Upper lobe of left lung (tissue), 6 donors: ENCODE data around the gene SPDEF. TPM values are rescaled to one million over a fixed set of nuclear protein-coding genes. Genes with fewer than 3 reads are reported as not detected.

Experiments used
- ATAC-seq, 2 donors: fragments of 200-7000 bp; cut with Tn5 transposase; one replicate each; pipeline ENCODE4 v1.9.1; 2022; ENCODE audit warnings: mild to moderate bottlenecking in 2 of 2, moderate library complexity in 2 of 2; ENCODE audit not compliant: low FRiP score in 2 of 2
- DNase-seq, 2 donors: peaks; one replicate each; pipeline ENCODE4 v3.0.0-alpha.2; 2019 to 2020
- H3K27ac ChIP-seq, 4 donors: fragments of 200-600 bp; sonication (generic); one replicate each; pipeline ENCODE4 v1.5.1; 2016 to 2019
- H3K27me3 ChIP-seq, 4 donors: fragments of 200-600 bp; sonication (generic); one replicate each; pipeline ENCODE4 v1.5.1; 2017 to 2019
- H3K36me3 ChIP-seq, 4 donors: fragments of 200-600 bp; sonication (generic); one replicate each; pipeline ENCODE4 v1.5.1; 2016 to 2019
- H3K4me1 ChIP-seq, 4 donors: fragments of 200-600 bp; sonication (generic); one replicate each; pipeline ENCODE4 v1.5.1; 2018 to 2019
- H3K4me3 ChIP-seq, 4 donors: fragments of 200-600 bp; sonication (generic); one replicate each; pipeline ENCODE4 v1.5.1; 2017 to 2019; ENCODE audit warnings: mild to moderate bottlenecking in 2 of 4, moderate library complexity in 1 of 4
- H3K9me3 ChIP-seq, 4 donors: fragments of 200-600 bp; sonication (generic); one replicate each; pipeline ENCODE4 v1.5.1; 2018 to 2019
- EP300 ChIP-seq, 4 donors: sonication (generic); formaldehyde crosslinking; IDR thresholded peaks; one replicate each; pipeline ENCODE4 v1.5.1; 2017; ENCODE audit warnings: antibody characterized with exemption in 4 of 4, control low read depth in 2 of 4
- POLR2A ChIP-seq, 4 donors: fragments of 450-650 bp; IDR thresholded peaks; one replicate each; pipeline ENCODE4 v1.5.1; 2016 to 2017; ENCODE audit warnings: antibody characterized with exemption in 4 of 4, mild to moderate bottlenecking in 2 of 4
- POLR2AphosphoS5 ChIP-seq, 2 donors: sonication (generic); formaldehyde crosslinking; IDR thresholded peaks; one replicate each; pipeline ENCODE4 v1.5.1; 2017; ENCODE audit warnings: antibody characterized with exemption in 2 of 2
- WGBS, 2 donors: methylation state at CpG; one replicate each; pipeline ENCODE4 v1.1.5; 2017 to 2018; 5-methylcytosine and 5-hydroxymethylcytosine counted together
- total RNA-seq, 6 donors: library from RNA; depleted of rRNA in 4 of 6; stranded (reverse); fragments of >200 nt in 4 of 6; gene quantifications; one replicate each; pipeline versions ENCODE4 v1.1.0 to v1.2.1, GENCODE V29; 2016 to 2021
- TF ChIP-seq, protein P1 (sequence below), 6 experiments: fragments of 450-650 bp in 4 of 6; fragments of 200-600 bp in 2 of 6; sonication (generic) in 2 of 6; IDR thresholded peaks; one replicate each; pipeline ENCODE4 v1.5.1; 2016 to 2019; ENCODE audit warnings: antibody characterized with exemption in 6 of 6
- donor health status: DM: no; HTN: no; CAD: no; lungs with moderate emphysema.
- donor health status: DM: no; HTN: yes; CAD: no; lungs with severe emphysema.

SPDEF gene
- total RNA-seq, 6 donors from 2014 or later: 0.61 to 5.2 (median 3.8) TPM

- peaks cover 0 to 5% (median 0%) of the 10 kb centered on the region in 4 donors for H3K4me1 ChIP-seq
- peaks cover 0 to 6% (median 0%) of the 10 kb centered on the region in 4 donors for H3K27me3 ChIP-seq
- TF ChIP-seq POLR2AphosphoS5 (IDR thresholded peaks at IDR 0.05) (no peak), EP300 (IDR thresholded peaks at IDR 0.05) (no peak), POLR2A (IDR thresholded peaks at IDR 0.05) (no peak)
- TF ChIP-seq, protein P1, sequence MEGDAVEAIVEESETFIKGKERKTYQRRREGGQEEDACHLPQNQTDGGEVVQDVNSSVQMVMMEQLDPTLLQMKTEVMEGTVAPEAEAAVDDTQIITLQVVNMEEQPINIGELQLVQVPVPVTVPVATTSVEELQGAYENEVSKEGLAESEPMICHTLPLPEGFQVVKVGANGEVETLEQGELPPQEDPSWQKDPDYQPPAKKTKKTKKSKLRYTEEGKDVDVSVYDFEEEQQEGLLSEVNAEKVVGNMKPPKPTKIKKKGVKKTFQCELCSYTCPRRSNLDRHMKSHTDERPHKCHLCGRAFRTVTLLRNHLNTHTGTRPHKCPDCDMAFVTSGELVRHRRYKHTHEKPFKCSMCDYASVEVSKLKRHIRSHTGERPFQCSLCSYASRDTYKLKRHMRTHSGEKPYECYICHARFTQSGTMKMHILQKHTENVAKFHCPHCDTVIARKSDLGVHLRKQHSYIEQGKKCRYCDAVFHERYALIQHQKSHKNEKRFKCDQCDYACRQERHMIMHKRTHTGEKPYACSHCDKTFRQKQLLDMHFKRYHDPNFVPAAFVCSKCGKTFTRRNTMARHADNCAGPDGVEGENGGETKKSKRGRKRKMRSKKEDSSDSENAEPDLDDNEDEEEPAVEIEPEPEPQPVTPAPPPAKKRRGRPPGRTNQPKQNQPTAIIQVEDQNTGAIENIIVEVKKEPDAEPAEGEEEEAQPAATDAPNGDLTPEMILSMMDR (IDR thresholded peaks at IDR 0.05): no peak
- H3K27ac ChIP-seq: no peak overlapping the region
- DNase-seq: no peak
- ATAC-seq: no peak
- WGBS, 2 donors: 80 to 86% methylated on average over 4 to 5 of the region's 5 CpGs
- no peaks in the 10 kb centered on the region for H3K36me3 ChIP-seq
- no peak overlapping the region for H3K4me3 ChIP-seq
- peaks cover 0 to 5% (median 0%) of the 10 kb centered on the region in 4 donors for H3K9me3 ChIP-seq
Observed at GRCh38 chr6:34512738-34513115, 43.4 kb downstream of the SPDEF start.

- Histone ChIP-seq H3K4me1 (peaks cover 0 to 5% (median 0%) of the 10 kb centered on the region in 4 donors), H3K27ac (no peak overlapping the region), H3K36me3 (no peaks in the 10 kb centered on the region), H3K4me3 (no peak overlapping the region), H3K27me3 (peaks cover 0 to 6% (median 0%) of the 10 kb centered on the region in 4 donors), H3K9me3 (peaks cover 0 to 5% (median 0%) of the 10 kb centered on the region in 4 donors)
- DNase-seq (peak in 1 of 2 donors; percentile 38), ATAC-seq (no peak)
- 58 to 74% methylated on average over 8 to 11 of the region's 12 CpGs for WGBS, 2 donors
- no peak for TF ChIP-seq POLR2AphosphoS5 (IDR thresholded peaks at IDR 0.05)
- no peak for TF ChIP-seq POLR2A (IDR thresholded peaks at IDR 0.05)
- TF ChIP-seq, protein P1 (IDR thresholded peaks at IDR 0.05): no peak
- TF ChIP-seq EP300 (IDR thresholded peaks at IDR 0.05): no peak
Observed at GRCh38 chr6:34511915-34512737, 44.0 kb downstream of the SPDEF start.

- ATAC-seq: no peak
- TF ChIP-seq EP300 (IDR thresholded peaks at IDR 0.05) (no peak), POLR2AphosphoS5 (IDR thresholded peaks at IDR 0.05) (no peak), POLR2A (IDR thresholded peaks at IDR 0.05) (no peak)
- TF ChIP-seq, protein P1 (IDR thresholded peaks at IDR 0.05): no peak
- H3K4me3 ChIP-seq: no peak overlapping the region
- H3K36me3 ChIP-seq: no peaks in the 10 kb centered on the region
- H3K9me3 ChIP-seq: peaks cover 0 to 5% (median 0%) of the 10 kb centered on the region in 4 donors
- peaks cover 0 to 5% (median 0%) of the 10 kb centered on the region in 4 donors for H3K4me1 ChIP-seq
- no peak for DNase-seq
- 75 to 81% methylated on average over 5 to 6 of the region's 6 CpGs for WGBS, 2 donors
- H3K27me3 ChIP-seq: peaks cover 0 to 6% (median 0%) of the 10 kb centered on the region in 4 donors
- H3K27ac ChIP-seq: no peak overlapping the region
Observed at GRCh38 chr6:34511214-34511914, 44.8 kb downstream of the SPDEF start.

GRCh38 chr6:34510299-34510698 is 45.8 kb downstream of the SPDEF start:
- peaks cover 0 to 5% (median 0%) of the 10 kb centered on the region in 4 donors for H3K9me3 ChIP-seq
- no peak for ATAC-seq

More at GRCh38 chr6:34510299-34510698, 45.8 kb downstream of the SPDEF start:
- H3K4me1 ChIP-seq: peaks cover 0 to 5% (median 0%) of the 10 kb centered on the region in 4 donors
- no peak overlapping the region for H3K27ac ChIP-seq
- 83 to 90% methylated on average over 4 of the region's 4 CpGs for WGBS, 2 donors
- DNase-seq: no peak
- H3K4me3 ChIP-seq: no peak overlapping the region
- no peaks in the 10 kb centered on the region for H3K36me3 ChIP-seq
- H3K27me3 ChIP-seq: peaks cover 0 to under 1% (median 0%) of the 10 kb centered on the region in 4 donors
- TF ChIP-seq POLR2AphosphoS5 (IDR thresholded peaks at IDR 0.05): no peak
- TF ChIP-seq POLR2A (IDR thresholded peaks at IDR 0.05): no peak
- TF ChIP-seq, protein P1 (IDR thresholded peaks at IDR 0.05): no peak
- no peak for TF ChIP-seq EP300 (IDR thresholded peaks at IDR 0.05)
